ENCODE data around the gene GDF2. TPM values are rescaled to one million over a fixed set of nuclear protein-coding genes. Genes with fewer than 3 reads are reported as not detected.

The GDF2 gene
- polyA plus RNA-seq, 4 donors: not detected

DNA sequence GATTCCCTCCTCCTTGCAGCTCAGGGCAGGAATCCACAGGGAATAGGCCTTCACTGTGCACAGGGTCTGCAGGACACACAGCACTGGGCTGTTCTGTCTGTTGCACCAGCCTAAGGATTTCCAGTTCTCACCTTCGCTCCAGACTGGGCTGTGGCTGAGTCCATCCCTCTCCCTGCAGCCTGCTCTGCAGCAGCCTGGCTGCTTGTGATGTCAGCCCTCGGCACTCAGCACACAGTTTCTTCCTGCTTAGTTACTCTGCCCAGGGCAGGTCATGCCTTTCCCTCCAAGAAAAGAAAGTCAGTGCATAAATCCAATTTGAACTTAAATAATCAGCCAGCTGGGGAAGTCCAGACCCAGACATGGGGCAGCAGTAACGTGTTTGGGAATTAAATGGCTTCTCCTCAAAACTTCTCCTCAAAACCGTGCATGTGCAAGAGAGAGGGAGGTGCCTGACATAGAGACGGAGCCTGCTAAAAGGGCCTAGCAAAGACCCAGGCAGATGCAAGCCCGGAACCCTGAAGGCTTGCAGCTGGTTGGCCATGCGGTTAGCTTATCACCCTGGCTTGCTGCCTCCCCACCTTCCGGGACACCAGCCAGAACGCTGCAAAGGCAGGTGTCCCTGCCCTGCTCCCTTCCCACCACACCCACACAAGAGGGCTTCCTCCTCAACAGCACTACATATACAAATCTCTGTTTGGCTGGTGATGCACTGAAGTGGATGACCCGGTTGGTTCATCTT, 10.9 kb upstream of the GDF2 start:
- DNase-seq (ENCODE audit: low read depth in 4 of 4, low spot score in 3 of 4): no peak

DNA sequence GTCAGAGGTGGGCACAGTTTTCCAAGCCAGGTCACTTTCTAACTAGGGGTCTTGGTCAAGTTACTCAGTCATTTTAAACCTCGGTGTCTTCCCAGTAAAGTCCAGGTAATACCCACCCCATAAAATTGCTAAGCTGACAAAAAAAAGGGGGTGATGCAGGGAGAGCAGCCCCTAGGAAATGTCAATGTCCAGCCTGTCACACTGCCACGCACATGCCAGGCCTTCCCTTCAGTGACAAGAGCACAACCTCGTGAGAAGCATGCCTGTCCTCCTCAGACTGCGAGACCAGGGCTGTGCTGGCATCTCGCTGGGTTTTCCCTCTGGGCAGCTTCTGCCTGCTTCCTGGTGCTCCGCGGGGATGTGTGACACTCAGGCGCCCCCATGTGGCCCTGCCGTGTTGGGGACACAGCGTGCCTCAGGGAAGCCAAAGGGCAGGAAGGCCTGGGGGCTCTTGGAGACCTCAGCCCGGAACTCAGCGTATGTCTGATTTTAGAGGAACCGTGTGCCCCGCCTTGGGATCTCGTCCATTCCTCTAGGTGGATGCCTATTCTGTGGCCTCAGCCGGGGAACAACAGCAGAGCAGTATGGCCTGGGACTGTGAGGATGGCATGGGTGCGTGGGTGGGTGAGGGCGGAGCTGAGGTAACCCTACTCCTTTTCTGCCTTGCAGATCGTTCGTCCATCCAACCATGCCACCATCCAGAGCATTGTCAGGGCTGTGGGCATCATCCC, 10.2 kb upstream of the GDF2 start:
- peak in 3 of 4 donors; percentile 38 to 55 (median 45) for DNase-seq (ENCODE audit: low read depth in 4 of 4, low spot score in 3 of 4)

DNA sequence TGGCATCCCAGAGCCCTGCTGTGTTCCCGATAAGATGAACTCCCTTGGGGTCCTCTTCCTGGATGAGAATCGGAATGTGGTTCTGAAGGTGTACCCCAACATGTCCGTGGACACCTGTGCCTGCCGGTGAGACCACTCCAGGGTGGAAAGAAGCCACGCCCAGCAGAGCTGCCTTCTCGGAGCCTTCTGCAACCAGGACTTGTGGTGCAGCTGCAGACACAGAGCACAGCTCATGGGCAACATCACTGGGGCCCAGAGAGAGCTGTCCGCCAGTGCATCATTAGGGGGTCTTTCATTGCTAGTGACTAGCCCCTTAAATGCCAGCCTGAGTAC, 9.6 kb upstream of the GDF2 start:
- no peak for DNase-seq (ENCODE audit: low read depth in 4 of 4, low spot score in 3 of 4)

DNA sequence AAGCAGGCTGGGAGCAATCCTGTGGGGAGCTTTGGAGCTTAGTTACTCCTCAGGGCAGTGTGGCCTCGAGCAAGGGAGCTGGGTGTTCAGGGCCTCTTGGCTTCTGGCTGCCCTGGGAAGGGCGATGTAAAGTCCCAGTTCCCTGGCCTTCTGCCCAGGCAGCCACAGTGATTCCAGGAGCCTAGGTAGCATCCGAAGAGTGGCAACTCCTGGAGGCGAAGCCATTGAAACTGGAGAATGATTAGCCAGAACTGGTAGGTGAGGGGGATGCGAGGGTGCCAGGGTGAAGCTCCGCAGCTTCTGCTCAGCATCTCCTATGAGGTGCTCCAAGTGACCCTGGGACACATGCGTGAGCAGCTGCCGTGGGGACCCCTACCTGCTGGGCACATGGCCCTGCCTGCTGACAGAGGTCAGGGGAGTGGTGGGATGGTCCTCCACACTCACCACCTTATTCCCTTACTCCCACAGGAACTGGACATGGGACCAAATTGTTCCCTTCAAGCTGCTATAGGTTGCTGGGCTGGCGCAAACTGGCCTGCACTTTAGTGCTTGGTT, 7.8 kb upstream of the GDF2 start:
- DNase-seq (ENCODE audit: low read depth in 4 of 4, low spot score in 3 of 4): no peak

DNA sequence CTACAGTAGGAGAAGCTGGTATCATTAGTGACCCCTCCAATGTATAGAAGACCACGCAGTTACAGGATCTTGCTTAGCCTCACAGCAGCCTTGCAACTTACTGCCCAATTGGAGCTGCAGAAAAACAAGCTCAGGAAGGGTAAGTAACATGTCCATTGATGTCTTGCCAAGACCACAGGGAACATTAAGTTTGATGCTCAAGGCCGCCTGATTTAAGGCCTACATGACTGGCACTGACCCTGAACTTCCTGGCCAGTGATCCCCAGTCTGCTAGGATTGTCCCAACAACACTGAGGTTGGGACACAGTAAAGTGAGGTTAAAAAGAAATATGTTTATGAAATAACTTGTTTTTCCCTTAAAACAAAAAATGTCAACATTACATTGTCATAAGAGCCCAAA, 6.8 kb upstream of the GDF2 start:
- DNase-seq (ENCODE audit: low read depth in 4 of 4, low spot score in 3 of 4): no peak

DNA sequence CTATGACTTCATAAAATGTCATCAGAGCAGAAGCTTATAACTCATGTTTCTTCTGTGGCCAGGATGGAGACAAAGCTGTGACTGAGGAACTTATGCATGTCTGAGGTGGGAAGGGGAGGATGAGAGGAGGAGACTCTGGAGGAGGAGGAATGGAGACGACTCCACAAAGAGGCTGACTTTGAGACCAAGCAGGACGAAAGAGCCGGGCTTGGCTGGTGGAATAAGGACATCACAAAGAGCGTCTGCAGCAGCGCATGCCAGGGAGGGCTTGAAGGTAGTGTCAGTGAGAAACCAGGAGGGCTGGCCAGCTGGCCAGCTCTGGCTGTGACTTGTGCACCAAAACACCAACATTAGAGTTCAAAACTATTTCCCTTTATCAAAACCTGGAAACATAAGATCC, 6.1 kb upstream of the GDF2 start:
- DNase-seq (ENCODE audit: low read depth in 4 of 4, low spot score in 3 of 4): no peak

DNA sequence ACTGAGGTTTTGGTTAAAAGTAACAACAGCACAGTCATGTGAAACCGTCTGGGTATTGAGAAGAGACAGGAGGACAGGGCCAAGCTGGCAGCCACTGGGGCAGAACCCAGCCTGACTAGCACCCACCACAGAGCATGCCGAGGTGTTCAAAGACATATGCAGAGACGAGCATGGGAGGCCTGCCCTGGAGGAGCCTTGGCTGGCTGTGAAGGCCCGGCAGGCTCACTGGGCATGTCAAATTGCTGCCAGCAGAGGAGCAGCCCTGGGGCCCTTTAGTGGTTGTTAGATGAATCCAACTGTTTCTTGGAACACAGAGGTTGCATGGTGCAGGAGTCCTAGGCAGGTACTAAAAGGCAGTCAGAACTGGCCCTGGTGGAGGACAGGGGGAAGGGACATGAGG, 5.0 kb upstream of the GDF2 start:
- DNase-seq (ENCODE audit: low read depth in 4 of 4, low spot score in 3 of 4): no peak

DNA sequence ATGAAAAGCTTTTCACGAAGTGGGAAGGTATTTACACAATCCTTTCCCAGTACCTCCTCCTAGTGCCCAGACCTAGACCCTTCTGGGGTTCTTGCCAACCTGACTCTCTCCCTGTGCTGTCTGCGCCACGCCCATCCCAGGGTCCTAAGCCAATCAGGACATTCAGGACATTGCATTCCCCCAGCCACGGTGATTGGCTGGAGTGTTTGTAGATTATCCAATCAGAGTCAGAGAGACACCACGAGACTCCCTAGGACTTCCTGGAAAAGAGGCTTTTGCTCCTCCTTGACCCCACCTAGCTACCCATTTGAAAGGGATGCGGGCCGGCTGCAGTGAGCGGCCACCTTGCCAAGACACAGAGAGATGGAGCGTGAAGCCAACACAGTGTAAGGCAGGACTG, 3.5 kb upstream of the GDF2 start:
- DNase-seq (ENCODE audit: low read depth in 4 of 4, low spot score in 3 of 4): no peak

DNA sequence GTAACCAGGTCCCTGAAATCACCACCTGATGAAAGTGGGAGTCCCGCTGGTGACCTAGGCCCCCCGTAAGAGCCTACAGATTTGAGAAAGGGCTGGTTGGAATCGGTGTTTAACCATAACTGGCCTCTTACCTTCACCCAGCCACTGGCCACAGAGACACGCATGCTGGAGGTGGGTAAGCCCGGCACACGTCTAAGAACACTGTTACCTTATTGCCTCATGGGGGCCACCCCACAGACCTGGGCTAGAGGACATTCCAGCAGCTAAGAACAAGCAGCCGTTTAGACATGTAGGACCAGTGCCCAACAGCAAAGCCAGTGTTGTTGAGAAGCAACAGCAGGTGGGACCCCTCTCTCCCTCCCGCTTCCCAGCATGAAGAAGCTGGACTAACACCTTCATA, 2.5 kb upstream of the GDF2 start:
- no peak for DNase-seq (ENCODE audit: low read depth in 4 of 4, low spot score in 3 of 4)

DNA sequence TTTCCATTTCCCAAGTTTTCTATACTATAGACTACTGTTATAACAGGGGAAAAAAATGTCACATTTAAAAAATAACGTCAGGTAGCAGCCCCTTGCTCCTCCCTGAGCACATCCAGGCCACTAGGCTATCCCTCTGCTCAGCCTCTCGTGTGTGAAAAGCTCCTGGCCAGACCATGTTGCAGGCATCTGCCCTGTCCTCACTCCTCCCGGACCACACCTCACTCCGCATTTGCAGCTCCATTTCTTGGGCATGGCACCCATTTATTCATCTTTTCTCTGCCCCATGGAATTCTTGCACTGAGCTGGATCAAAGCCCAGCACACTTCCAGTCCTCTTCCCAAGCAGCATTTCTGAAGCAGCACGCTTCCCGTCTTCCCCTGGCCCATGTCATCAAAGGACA, 1.4 kb upstream of the GDF2 start:
- no peak for DNase-seq (ENCODE audit: low read depth in 4 of 4, low spot score in 3 of 4)

DNA sequence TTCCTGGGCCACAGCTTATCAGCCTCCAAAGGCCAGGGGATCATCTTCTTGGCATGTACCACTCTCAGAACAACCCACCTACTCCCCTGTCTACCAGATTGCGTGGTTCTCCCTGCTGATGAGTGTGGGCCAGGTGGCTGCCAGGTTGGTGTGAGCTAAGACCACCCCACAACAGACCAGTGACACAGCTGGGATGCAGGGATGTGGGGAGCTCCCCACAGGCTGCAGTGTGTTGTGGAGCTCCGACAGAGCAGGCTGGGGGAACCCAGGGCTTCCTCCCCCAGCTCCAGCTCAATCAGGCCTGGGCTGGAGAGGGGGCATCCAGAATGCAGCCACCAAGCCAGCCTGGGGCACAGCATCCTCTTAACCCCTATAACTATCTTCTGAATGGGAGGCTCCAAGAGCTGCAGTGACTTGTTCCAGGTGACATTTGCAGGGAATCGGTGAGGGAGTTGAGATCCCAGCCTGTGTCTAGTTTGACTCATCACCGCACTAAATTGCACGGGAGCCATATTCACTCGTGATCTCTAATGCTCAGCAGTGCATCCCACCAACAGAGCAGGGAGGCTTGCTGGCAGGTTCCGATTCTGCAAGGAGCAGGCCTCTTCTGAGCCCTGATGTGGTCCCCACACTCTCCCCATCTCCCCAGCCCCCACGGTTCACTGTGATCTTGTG, 596 bp upstream of the GDF2 start:
- DNase-seq (ENCODE audit: low read depth in 4 of 4, low spot score in 3 of 4): no peak

DNA sequence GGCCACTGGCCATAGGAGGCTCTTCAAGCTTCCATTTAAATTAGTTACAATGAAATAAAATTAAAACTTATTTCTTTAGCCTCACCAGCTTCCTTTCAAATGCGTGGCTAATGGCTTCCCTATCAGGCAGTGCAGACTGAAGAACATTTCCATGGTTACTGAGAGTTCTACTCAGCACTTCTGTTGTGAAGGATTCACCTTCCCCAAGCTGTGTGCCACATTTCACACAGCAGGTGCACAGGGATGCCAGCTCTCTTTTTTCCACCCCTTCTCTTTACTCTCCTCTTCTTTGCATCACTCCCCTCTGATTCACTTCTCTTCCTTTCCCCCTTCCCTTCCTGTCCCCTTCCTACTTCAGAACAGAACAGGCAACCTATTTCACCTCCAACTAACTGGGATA, 833 bp downstream of the GDF2 start:
- DNase-seq (ENCODE audit: low read depth in 4 of 4, low spot score in 3 of 4): no peak

DNA sequence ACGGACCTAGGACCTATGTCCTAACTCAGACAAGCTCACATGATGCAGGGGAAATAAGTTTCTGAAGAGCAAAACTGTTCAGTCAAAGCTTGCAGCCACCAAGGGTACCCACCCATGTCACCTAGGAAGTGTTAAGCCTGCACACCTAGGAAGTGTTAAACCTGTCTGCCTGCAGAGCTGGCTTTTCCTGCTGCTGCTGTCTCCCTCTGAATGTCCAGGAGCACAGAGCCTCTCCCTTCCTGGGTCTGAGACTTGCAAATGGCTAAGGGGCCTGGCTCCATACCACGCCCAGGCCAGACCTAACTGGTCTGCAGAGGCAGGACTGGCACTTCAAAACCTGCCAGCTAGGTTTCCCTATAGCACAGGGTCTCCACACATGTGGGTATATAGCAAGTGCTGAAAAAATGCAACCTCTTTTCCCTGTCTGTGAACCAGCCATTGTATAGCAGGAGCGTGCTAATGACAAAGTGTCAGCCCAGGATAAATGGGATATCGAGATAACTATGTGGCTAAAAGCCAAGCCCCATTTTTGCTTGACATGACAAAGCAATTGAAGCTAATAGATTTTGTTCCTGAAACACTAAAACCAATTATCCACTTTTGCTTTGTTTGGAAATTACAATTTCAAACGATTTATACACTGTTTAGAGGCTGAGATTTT, 1.5 kb downstream of the GDF2 start:
- no peak for DNase-seq (ENCODE audit: low read depth in 4 of 4, low spot score in 3 of 4)

DNA sequence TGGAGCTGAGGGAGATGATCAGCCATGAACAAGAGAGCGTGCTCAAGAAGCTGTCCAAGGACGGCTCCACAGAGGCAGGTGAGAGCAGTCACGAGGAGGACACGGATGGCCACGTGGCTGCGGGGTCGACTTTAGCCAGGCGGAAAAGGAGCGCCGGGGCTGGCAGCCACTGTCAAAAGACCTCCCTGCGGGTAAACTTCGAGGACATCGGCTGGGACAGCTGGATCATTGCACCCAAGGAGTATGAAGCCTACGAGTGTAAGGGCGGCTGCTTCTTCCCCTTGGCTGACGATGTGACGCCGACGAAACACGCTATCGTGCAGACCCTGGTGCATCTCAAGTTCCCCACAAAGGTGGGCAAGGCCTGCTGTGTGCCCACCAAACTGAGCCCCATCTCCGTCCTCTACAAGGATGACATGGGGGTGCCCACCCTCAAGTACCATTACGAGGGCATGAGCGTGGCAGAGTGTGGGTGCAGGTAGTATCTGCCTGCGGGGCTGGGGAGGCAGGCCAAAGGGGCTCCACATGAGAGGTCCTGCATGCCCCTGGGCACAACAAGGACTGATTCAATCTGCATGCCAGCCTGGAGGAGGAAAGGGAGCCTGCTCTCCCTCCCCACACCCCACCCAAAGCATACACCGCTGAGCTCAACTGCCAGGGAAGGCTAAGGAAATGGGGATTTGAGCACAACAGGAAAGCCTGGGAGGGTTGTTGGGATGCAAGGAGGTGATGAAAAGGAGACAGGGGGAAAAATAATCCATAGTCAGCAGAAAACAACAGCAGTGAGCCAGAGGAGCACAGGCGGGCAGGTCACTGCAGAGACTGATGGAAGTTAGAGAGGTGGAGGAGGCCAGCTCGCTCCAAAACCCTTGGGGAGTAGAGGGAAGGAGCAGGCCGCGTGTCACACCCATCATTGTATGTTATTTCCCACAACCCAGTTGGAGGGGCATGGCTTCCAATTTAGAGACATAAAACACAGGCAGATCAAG, 3.3 kb downstream of the GDF2 start:
- no peak for DNase-seq (ENCODE audit: low read depth in 4 of 4, low spot score in 3 of 4)

DNA sequence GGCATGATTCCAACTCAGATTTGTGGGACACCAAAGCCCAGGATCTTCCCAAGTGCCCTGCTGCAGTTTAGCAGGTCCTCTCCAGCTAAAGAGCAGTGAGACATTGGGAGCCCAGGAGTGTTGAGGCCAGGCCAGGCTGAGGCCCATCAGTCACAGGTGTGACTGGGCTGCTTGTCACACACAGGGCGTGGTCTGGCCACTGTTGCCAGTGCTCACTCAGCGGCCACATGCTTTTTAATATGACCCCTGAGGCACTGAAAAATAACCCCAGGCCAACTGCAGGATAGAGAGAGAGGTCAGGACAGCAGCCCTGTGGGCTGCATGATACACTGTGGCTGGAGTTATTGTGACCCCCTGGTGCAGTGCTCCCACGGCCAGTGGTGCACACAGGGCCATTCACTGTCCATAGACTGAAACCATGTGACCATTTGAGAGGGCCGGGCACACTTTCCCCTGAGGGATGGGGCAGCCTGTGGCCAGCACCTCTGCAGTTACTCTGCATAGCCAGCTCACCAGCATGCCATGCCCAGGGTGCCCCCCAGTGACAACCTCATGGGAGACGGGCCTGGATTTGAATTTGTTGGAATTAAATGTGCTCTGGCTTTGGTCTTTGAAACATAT, 4.2 kb downstream of the GDF2 start:
- DNase-seq (ENCODE audit: low read depth in 4 of 4, low spot score in 3 of 4): no peak

DNA sequence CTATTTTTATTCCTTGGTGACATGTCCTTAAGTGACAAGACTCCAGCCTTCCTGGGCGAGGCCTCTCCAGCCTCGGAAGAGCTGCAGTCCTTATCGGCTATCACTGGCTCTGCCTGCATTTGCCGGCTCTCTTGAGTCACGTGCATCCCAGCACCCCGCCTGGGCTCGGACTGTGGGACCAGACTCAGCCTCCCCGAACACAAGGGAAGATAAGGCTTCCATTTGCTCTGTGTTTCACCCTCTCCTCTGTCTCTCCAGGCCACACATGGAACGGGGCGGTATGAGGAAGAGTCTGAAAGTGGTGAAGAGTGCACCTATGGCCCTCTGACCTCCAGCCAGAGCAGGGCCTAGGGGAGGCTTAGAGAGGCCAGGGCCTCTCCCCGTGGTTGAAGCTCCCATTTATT, 4.7 kb downstream of the GDF2 start:
- DNase-seq (ENCODE audit: low read depth in 4 of 4, low spot score in 3 of 4): no peak

DNA sequence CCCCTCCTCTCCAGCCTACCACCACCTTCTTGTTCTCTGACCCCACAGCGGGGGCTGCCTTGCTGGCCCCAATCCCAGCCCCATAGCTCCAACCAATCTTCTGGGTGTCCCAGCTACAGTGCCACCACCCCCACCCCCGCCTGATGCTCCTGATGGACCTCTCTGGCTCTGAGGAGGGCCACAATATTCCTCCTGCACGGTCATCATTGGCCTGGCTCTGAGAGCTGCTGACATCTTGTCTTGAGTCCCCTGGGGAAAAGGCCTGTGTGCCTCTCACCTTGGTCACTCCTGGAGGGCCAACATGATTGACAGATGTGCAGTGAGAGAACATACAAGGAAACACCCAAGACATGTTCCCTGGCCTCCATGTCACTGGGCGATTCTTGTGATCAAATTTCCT, 7.6 kb downstream of the GDF2 start:
- no peak for DNase-seq (ENCODE audit: low read depth in 4 of 4, low spot score in 3 of 4)

DNA sequence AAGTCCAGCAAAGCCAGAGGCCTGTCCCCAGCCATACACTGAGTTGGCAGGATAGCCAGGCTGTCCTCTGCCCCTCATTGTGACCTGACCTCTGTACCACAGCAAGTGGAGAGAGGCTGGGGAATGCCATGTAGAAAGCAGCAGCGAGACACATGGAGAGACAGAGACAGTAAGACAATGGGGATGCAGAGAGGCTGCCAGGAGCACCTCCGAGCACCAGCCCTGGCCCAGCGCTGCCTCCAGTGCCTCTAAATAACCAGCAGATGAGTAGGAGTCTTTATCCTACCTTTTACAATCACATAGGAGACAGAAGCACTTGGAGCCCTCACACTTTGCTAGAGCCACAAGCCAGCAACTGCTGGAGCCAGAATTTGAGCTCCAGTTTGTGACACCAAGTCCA, 8.1 kb downstream of the GDF2 start:
- no peak for DNase-seq (ENCODE audit: low read depth in 4 of 4, low spot score in 3 of 4)

DNA sequence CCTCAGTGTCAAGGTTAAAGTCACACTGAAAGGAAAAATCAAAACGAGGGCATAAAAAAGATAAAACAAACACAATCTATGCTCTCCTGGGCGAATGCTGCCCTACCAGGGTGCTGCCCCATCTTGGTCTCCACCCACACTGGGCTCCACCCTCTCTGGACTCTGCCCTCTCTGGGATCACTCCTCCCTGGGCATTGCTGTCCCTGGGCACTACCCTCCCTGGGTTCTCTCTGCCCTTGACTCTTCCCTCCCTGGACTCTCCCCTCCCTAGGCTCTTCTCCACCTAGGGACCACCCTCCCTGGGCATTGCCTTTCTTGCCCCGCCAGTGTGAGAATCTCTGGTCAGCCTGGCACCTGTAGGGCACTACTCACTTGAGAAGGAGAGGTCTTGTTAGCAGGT, 8.6 kb downstream of the GDF2 start:
- DNase-seq (ENCODE audit: low read depth in 4 of 4, low spot score in 3 of 4): no peak

DNA sequence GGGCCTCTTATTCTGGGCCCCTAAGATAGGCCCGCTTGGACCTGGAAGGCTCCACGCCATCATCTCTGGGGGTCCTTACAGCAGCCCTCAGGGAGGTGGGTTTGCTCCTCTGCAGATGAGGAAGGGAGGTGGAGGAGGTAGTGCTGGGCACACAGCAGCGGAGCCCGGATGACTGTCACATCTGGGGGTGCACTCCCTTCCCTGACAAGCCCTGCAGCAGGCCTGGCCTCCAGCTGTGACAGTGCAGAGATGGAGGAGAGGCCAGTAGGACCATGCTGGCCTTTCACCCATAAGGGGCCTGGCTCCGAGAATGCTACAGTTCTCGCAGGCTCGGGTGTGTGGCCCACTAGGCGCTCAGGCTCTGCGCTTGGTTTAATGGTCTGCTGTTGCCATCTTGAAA, 9.2 kb downstream of the GDF2 start:
- DNase-seq (ENCODE audit: low read depth in 4 of 4, low spot score in 3 of 4): no peak

Measured in right renal pelvis (tissue), 4 donors.